Keratinocyte (primary cell): ENCODE results near the gene CLSTN1. TPM values are rescaled to one million over a fixed set of nuclear protein-coding genes. Genes with fewer than 3 reads are reported as not detected.
A peak's percentile ranks its signal among the peaks of the same experiment; 100 is the strongest.

Experiments
- DNase-seq: peaks from one replicate; pipeline ENCODE4 v3.0.0-alpha.2; 2011; ENCODE audit warnings: low read depth, missing footprints, low spot score
- FAIRE-seq: peaks from 2 replicates; lab custom pipeline; 2011; peaks lifted over from hg19 to GRCh38; lab: Jason Lieb, UNC
- H2AFZ ChIP-seq: 2 replicates; pipeline ENCODE4 v1.6.0; 2012; ENCODE audit warnings: low read length, control low read depth, inconsistent platforms; ENCODE audit not compliant: control insufficient read depth
- H3K27ac ChIP-seq: 2 replicates; pipeline ENCODE4 v1.5.1; 2011; ENCODE audit warnings: low read length; ENCODE audit not compliant: control insufficient read depth, insufficient read depth
- H3K27me3 ChIP-seq: 3 replicates; pipeline ENCODE4 v1.6.0; 2011; ENCODE audit warnings: low read length; ENCODE audit not compliant: control insufficient read depth, insufficient read depth; ENCODE audit errors: extremely low read depth
- H3K36me3 ChIP-seq, 2 experiments: 2 replicates in 1 of 2; 3 replicates in 1 of 2; pipeline ENCODE4 v1.5.1; 2011; ENCODE audit warnings: low read length in 2 of 2, mild to moderate bottlenecking in 1 of 2; ENCODE audit not compliant: control insufficient read depth in 2 of 2, insufficient read depth in 2 of 2; ENCODE audit errors: extremely low read depth in 1 of 2
- H3K4me1 ChIP-seq: 3 replicates; pipeline ENCODE4 v1.5.1; 2011; ENCODE audit warnings: low read length; ENCODE audit not compliant: control insufficient read depth, insufficient read depth; ENCODE audit errors: extremely low read depth
- H3K4me2 ChIP-seq: 3 replicates; pipeline ENCODE4 v1.6.0; 2011; ENCODE audit warnings: low read depth, low read length; ENCODE audit not compliant: control insufficient read depth, insufficient read depth; ENCODE audit errors: extremely low read depth
- H3K4me3 ChIP-seq, 3 experiments: fragments of 200-600 bp in 1 of 3; sonication (generic) in 1 of 3; 2 replicates in 2 of 3; 3 replicates in 1 of 3; pipeline ENCODE4 v1.5.1; 2011 to 2016; ENCODE audit warnings: low read length in 3 of 3, mild to moderate bottlenecking in 3 of 3, control low read depth in 2 of 3, inconsistent platforms in 1 of 3, low read depth in 1 of 3, mixed read lengths in 1 of 3, mixed run types in 1 of 3, moderate library complexity in 1 of 3; ENCODE audit not compliant: control insufficient read depth in 2 of 3, insufficient read depth in 2 of 3; ENCODE audit errors: extremely low read depth in 1 of 3
- H3K79me2 ChIP-seq: 2 replicates; pipeline ENCODE4 v1.6.0; 2012; ENCODE audit warnings: low read length; ENCODE audit not compliant: control insufficient read depth, insufficient read depth
- H3K9ac ChIP-seq: 3 replicates; pipeline ENCODE4 v1.6.0; 2011; ENCODE audit warnings: low read length; ENCODE audit not compliant: control insufficient read depth, insufficient read depth; ENCODE audit errors: extremely low read depth
- H3K9me1 ChIP-seq: 3 replicates; pipeline ENCODE4 v1.6.0; 2011; ENCODE audit warnings: low read length; ENCODE audit not compliant: control insufficient read depth, insufficient read depth; ENCODE audit errors: extremely low read depth
- H3K9me3 ChIP-seq: 2 replicates; pipeline ENCODE4 v1.5.1; 2012; ENCODE audit warnings: low read depth, low read length; ENCODE audit not compliant: control insufficient read depth
- H4K20me1 ChIP-seq: 3 replicates; pipeline ENCODE4 v1.6.0; 2011; ENCODE audit warnings: low read length; ENCODE audit not compliant: control insufficient read depth, insufficient read depth; ENCODE audit errors: extremely low read depth
- EZH2 ChIP-seq: IDR thresholded peaks from one replicate; pipeline ENCODE4 v1.6.1; 2012; ENCODE audit warnings: inconsistent platforms, mild to moderate bottlenecking, low read length, moderate library complexity
- dilution Hi-C: fragments of 300-500 bp; cut with MboI; formaldehyde crosslinking; loops from one replicate; pipeline ENCODE4 v1.7.0; 2020; ENCODE audit warnings: low sequenced_read_pairs; ENCODE audit not compliant: extremely low pct_ligation_motif_present
- polyA plus RNA-seq, 5 experiments: library from polyadenylated mRNA; depleted of rRNA in 3 of 5; stranded (reverse) in 3 of 5; stranded (forward) in 1 of 5; unstranded in 1 of 5; fragments of >200 nt; gene quantifications; 1 replicate in 1 of 5; 2 replicates in 3 of 5; 3 replicates in 1 of 5; pipeline versions ENCODE4 v1.2.1 to v1.2.3, GENCODE V29; 2011 to 2012; ENCODE audit warnings: missing spikeins in 2 of 5, low read depth in 1 of 5, low replicate concordance in 1 of 5
- TF ChIP-seq, protein P1 (sequence below), 3 experiments: IDR thresholded peaks in 1 of 3; conservative IDR thresholded peaks in 1 of 3; optimal IDR thresholded peaks in 1 of 3; 2 replicates in 2 of 3; 3 replicates in 1 of 3; pipeline versions ENCODE3 to v1.5.1; 2011; ENCODE audit warnings: low read length in 3 of 3, mild to moderate bottlenecking in 3 of 3, moderate library complexity in 2 of 3, control low read depth in 1 of 3, inconsistent platforms in 1 of 3; ENCODE audit not compliant: insufficient read depth in 2 of 3; ENCODE audit errors: extremely low read depth in 1 of 3

The CLSTN1 gene
- polyA plus RNA-seq, 1 donor (not counting 4 experiments of a cell fraction or from before 2014, with no cell fraction given), result 90.3 TPM

DNA sequence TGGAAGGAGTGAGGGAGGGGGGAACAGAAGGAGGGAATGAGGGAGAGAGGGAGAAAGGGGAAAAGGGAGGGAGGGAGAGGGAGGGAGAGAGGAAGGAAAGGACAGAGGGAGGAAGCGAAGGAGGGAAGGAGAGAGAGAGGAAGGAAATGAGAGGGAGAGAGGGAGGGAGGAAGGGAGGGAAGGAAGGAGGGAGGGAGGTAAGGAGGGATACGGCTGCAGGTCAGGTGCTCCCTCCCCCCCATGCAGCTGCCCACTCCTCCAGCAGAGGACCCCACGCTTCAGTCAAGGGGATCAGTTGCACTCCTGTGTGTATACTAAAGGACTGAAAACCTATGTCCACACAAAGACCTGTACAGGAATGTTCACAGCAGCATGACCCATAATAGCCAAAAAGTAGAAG is 54.8 kb downstream of the CLSTN1 start:
- Histone ChIP-seq H3K9me1 (peaks cover 2% of the 10 kb centered on the region), H3K79me2 (peaks cover 60% of the 10 kb centered on the region), H4K20me1 (no peaks in the 10 kb centered on the region), H2AFZ (no peak overlapping the region), H3K4me2 (no peak overlapping the region), H3K9ac (no peak overlapping the region), H3K27ac (no peak overlapping the region), H3K36me3 (peaks cover 14% of the 10 kb centered on the region in 2 experiments), H3K4me3 (no peak overlapping the region), H3K9me3 (no peaks in the 10 kb centered on the region), H3K4me1 (peaks cover 23% of the 10 kb centered on the region), H3K27me3 (no peaks in the 10 kb centered on the region)
- no peak for TF ChIP-seq EZH2
- TF ChIP-seq, protein P1, sequence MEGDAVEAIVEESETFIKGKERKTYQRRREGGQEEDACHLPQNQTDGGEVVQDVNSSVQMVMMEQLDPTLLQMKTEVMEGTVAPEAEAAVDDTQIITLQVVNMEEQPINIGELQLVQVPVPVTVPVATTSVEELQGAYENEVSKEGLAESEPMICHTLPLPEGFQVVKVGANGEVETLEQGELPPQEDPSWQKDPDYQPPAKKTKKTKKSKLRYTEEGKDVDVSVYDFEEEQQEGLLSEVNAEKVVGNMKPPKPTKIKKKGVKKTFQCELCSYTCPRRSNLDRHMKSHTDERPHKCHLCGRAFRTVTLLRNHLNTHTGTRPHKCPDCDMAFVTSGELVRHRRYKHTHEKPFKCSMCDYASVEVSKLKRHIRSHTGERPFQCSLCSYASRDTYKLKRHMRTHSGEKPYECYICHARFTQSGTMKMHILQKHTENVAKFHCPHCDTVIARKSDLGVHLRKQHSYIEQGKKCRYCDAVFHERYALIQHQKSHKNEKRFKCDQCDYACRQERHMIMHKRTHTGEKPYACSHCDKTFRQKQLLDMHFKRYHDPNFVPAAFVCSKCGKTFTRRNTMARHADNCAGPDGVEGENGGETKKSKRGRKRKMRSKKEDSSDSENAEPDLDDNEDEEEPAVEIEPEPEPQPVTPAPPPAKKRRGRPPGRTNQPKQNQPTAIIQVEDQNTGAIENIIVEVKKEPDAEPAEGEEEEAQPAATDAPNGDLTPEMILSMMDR (optimal IDR thresholded peaks at IDR 0.05 in 1 of 3, IDR thresholded peaks at IDR 0.05 in 1 of 3, conservative IDR thresholded peaks at IDR 0.05 in 1 of 3; ENCODE audit: extremely low read depth in 1 of 3, insufficient read depth in 2 of 3, low read length in 3 of 3), result no peak
- DNase-seq (no peak), FAIRE-seq (peak; percentile 39)
- dilution Hi-C loops, result no loop called here

DNA sequence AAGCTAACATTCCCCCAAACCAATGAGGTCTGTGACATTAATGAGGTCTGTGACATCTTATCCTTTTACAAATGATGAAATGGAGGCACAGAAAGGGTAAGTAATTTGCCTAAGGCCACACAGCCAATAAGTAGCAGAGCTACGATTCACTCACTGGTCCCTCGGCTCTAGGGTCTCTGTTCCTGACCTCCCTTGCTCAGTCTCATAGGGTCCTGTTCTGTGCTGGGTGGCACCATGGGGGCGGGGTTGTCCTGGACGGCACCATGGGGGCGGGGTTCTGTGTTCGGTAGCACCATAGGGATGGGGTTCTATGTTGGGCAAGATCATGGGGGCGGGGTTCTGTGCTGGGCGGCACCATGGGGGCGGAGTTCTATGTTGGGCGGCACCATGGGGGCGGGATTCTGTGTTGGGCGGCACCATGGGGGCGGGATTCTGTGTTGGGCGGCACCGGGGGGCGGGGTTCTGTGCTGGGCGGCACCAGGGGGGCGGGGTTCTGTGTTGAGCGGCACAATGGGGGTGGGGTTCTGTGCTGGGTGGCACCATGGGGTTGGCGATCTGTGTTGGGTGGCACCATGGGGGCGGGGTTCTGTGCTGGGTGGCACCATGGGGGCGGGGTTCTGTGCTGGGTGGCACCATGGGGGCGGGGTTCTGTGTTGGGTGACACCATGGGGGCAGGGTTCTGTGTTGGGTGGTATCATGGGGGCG is 55.6 kb downstream of the CLSTN1 start:
- FAIRE-seq (no peak), DNase-seq (no peak)
- Histone ChIP-seq H3K36me3 (peaks cover 14 to 15% of the 10 kb centered on the region in 2 experiments), H3K9me1 (peaks cover 2% of the 10 kb centered on the region), H4K20me1 (no peaks in the 10 kb centered on the region), H3K4me1 (peaks cover 20% of the 10 kb centered on the region), H3K4me3 (no peak overlapping the region), H2AFZ (no peak overlapping the region), H3K27me3 (no peaks in the 10 kb centered on the region), H3K27ac (peak overlapping the region; percentile 89), H3K4me2 (no peak overlapping the region), H3K9me3 (no peaks in the 10 kb centered on the region), H3K79me2 (peaks cover 60% of the 10 kb centered on the region), H3K9ac (no peak overlapping the region)
- TF ChIP-seq, protein P1 (optimal IDR thresholded peaks at IDR 0.05 in 1 of 3, IDR thresholded peaks at IDR 0.05 in 1 of 3, conservative IDR thresholded peaks at IDR 0.05 in 1 of 3; ENCODE audit: extremely low read depth in 1 of 3, insufficient read depth in 2 of 3, low read length in 3 of 3), result no peak
- no peak for TF ChIP-seq EZH2
- dilution Hi-C loops, result no loop called here
